B cell (primary cell): ENCODE results near the gene KLRC3. TPM values are rescaled to one million over a fixed set of nuclear protein-coding genes. Genes with fewer than 3 reads are reported as not detected.
"Not testable (repeated sequence)": the region's sequence is repeated elsewhere in the genome, so short reads cannot be mapped to it uniquely, and the experiment has no call there.

Experiments
- ATAC-seq: fragments of 200-7000 bp; cut with Tn5 transposase; one replicate; pipeline ENCODE4 v1.10.0; 2021; ENCODE audit warnings: low read depth, mild to moderate bottlenecking, moderate number of reproducible peaks, moderate library complexity
- CTCF ChIA-PET: fragments of 350-600 bp; sonication (Branson Sonifier 250); formaldehyde crosslinking; loops from one replicate; lab custom pipeline; 2021; ENCODE audit warnings: antibody characterized with exemption, inconsistent platforms; lab: Charles Lee
- POLR2A ChIA-PET: fragments of 350-600 bp; sonication (Branson Sonifier 250); formaldehyde crosslinking; loops from one replicate; lab custom pipeline; 2021; ENCODE audit warnings: antibody characterized with exemption; lab: Charles Lee
- DNase-seq: peaks from one replicate; pipeline ENCODE4 v3.0.0; 2013
- H2AFZ ChIP-seq: 2 replicates; pipeline ENCODE4 v1.6.1; 2012; ENCODE audit warnings: mild to moderate bottlenecking, low read depth, low read length; ENCODE audit not compliant: insufficient read depth, poor library complexity, severe bottlenecking
- H3K27ac ChIP-seq, 2 donors: 1 replicate in 1 of 2; 2 replicates in 1 of 2; pipeline ENCODE4 v1.5.1; 2012 to 2013; ENCODE audit warnings: low read length in 2 of 2, mild to moderate bottlenecking in 2 of 2, moderate library complexity in 1 of 2
- H3K27me3 ChIP-seq, 4 experiments: fragments of 200-600 bp in 1 of 4; sonication (generic) in 1 of 4; replicated peaks in 1 of 4; 1 replicate in 2 of 4; 2 replicates in 2 of 4; pipeline versions ENCODE4 v1.6.1 to v1.7.0; 2013 to 2016; ENCODE audit warnings: low read length in 3 of 4, mild to moderate bottlenecking in 2 of 4, mixed read lengths in 1 of 4, moderate library complexity in 1 of 4; ENCODE audit not compliant: insufficient read depth in 4 of 4, control insufficient read depth in 3 of 4; ENCODE audit errors: control extremely low read depth in 1 of 4
- H3K36me3 ChIP-seq, 2 experiments: replicated peaks in 1 of 2; 1 replicate in 1 of 2; 2 replicates in 1 of 2; pipeline versions ENCODE4 v1.6.1 to v1.7.1; 2013; ENCODE audit warnings: low read length in 1 of 2; ENCODE audit not compliant: insufficient read depth in 2 of 2, control insufficient read depth in 1 of 2; ENCODE audit errors: control extremely low read depth in 1 of 2, extremely low read depth in 1 of 2
- H3K4me1 ChIP-seq, 2 donors: fragments of 200-600 bp in 1 of 2; sonication (generic) in 1 of 2; 1 replicate in 1 of 2; 2 replicates in 1 of 2; pipeline versions ENCODE4 v1.5.1 to v1.6.1; 2013 to 2017; ENCODE audit warnings: low read length in 2 of 2; ENCODE audit not compliant: control insufficient read depth in 2 of 2, insufficient read depth in 2 of 2
- H3K4me2 ChIP-seq: replicated peaks from 2 replicates; pipeline ENCODE3; 2012; ENCODE audit warnings: mild to moderate bottlenecking, low read depth, low read length; ENCODE audit not compliant: poor library complexity, severe bottlenecking
- H3K4me3 ChIP-seq, 5 experiments: fragments of 200-600 bp in 1 of 5; sonication (generic) in 1 of 5; 1 replicate in 3 of 5; 2 replicates in 2 of 5; pipeline versions ENCODE4 v1.5.1 to v1.7.0; 2011 to 2016; ENCODE audit warnings: low read length in 4 of 5, mild to moderate bottlenecking in 4 of 5, low read depth in 2 of 5, control low read depth in 1 of 5, moderate library complexity in 1 of 5; ENCODE audit not compliant: insufficient read depth in 1 of 5; ENCODE audit errors: control extremely low read depth in 1 of 5, extremely low read depth in 1 of 5
- H3K79me2 ChIP-seq: fragments of 200-600 bp; sonication (generic); one replicate; pipeline ENCODE4 v1.6.0; 2016; ENCODE audit warnings: low read length; ENCODE audit not compliant: control insufficient read depth, insufficient read depth
- H3K9ac ChIP-seq: fragments of 200-600 bp; sonication (generic); 2 replicates; pipeline ENCODE4 v1.6.1; 2017; ENCODE audit warnings: mild to moderate bottlenecking, low read length, moderate library complexity
- H3K9me3 ChIP-seq, 3 donors: one replicate each; pipeline versions ENCODE4 v1.6.1 to v1.7.1; 2013; ENCODE audit warnings: low read length in 2 of 3; ENCODE audit not compliant: control insufficient read depth in 2 of 3, insufficient read depth in 1 of 3; ENCODE audit errors: control extremely low read depth in 1 of 3
- H4K20me1 ChIP-seq: 2 replicates; pipeline ENCODE4 v1.6.0; 2012; ENCODE audit warnings: mild to moderate bottlenecking, low read length; ENCODE audit not compliant: insufficient read depth, control insufficient read depth, poor library complexity, severe bottlenecking
- H3K27ac Mint-ChIP-seq: one replicate; pipeline ENCODE4 v1.8.0; 2021; ENCODE audit warnings: mixed read lengths
- H3K27me3 Mint-ChIP-seq: one replicate; pipeline ENCODE4 v1.8.0; 2021; ENCODE audit warnings: mixed read lengths
- H3K4me1 Mint-ChIP-seq: one replicate; pipeline ENCODE4 v1.8.0; 2021; ENCODE audit warnings: mixed read lengths
- H3K4me3 Mint-ChIP-seq: one replicate; pipeline ENCODE4 v1.8.0; 2021; ENCODE audit warnings: mixed read lengths
- H3K9me3 Mint-ChIP-seq: one replicate; pipeline ENCODE4 v1.8.0; 2022; ENCODE audit warnings: mixed read lengths; ENCODE audit not compliant: insufficient read depth
- WGBS: methylation state at CpG from one replicate; pipeline ENCODE4 v1.1.5; 2013; ENCODE audit warnings: missing lambda C conversion rate; ENCODE audit not compliant: insufficient coverage; 5-methylcytosine and 5-hydroxymethylcytosine counted together
- intact Hi-C: fragments of 100-400 bp; cut with micrococcal nuclease; formaldehyde crosslinking; loops from one replicate; pipeline ENCODE4 v1.10.0; 2022
- polyA plus RNA-seq: library from polyadenylated mRNA; depleted of rRNA; stranded (reverse); fragments of >200 nt; gene quantifications from 2 replicates; pipeline ENCODE4 v1.2.3, GENCODE V29; 2012
- total RNA-seq, 2 donors: library from RNA; stranded (reverse); fragments of 120-200 nt in 1 of 2; gene quantifications; 1 replicate in 1 of 2; 2 replicates in 1 of 2; pipeline versions ENCODE4 v1.2.3 to v1.2.4, GENCODE V29; 2013 to 2022

Gene KLRC3
- total and polyA plus RNA-seq, 2 donors (not counting 1 experiment from before 2014, with no cell fraction given): not detected

GRCh38 chr12:10439608-10440274, 19.3 kb upstream of the KLRC3 start:
- H3K4me2 ChIP-seq, H3K9ac ChIP-seq, DNase-seq, H3K9me3 Mint-ChIP-seq, H4K20me1 ChIP-seq, H3K79me2 ChIP-seq, POLR2A ChIA-PET, H3K36me3 ChIP-seq, H3K9me3 ChIP-seq, H3K4me1 ChIP-seq, H3K27ac ChIP-seq, H3K4me3 Mint-ChIP-seq, H3K4me3 ChIP-seq, CTCF ChIA-PET, H3K27ac Mint-ChIP-seq, H3K4me1 Mint-ChIP-seq, H3K27me3 Mint-ChIP-seq, ATAC-seq, intact Hi-C loops, H2AFZ ChIP-seq, H3K27me3 ChIP-seq: not testable (repeated sequence)
- WGBS: no CpG with 5 or more reads among the region's 2 CpGs

- H3K9me3 ChIP-seq, DNase-seq, H3K27me3 ChIP-seq, H3K4me1 Mint-ChIP-seq, H3K4me3 Mint-ChIP-seq, H3K4me2 ChIP-seq, H3K79me2 ChIP-seq, H3K4me3 ChIP-seq, H3K9me3 Mint-ChIP-seq, H3K27ac ChIP-seq, H3K9ac ChIP-seq, H3K27me3 Mint-ChIP-seq, H3K27ac Mint-ChIP-seq, H2AFZ ChIP-seq, POLR2A ChIA-PET, H3K4me1 ChIP-seq, H4K20me1 ChIP-seq, CTCF ChIA-PET, H3K36me3 ChIP-seq, ATAC-seq, intact Hi-C loops: not testable (repeated sequence)
- WGBS: no CpG with 5 or more reads among the region's 2 CpGs
Measured at GRCh38 chr12:10437601-10438000, 17.2 kb upstream of the KLRC3 start.

DNA sequence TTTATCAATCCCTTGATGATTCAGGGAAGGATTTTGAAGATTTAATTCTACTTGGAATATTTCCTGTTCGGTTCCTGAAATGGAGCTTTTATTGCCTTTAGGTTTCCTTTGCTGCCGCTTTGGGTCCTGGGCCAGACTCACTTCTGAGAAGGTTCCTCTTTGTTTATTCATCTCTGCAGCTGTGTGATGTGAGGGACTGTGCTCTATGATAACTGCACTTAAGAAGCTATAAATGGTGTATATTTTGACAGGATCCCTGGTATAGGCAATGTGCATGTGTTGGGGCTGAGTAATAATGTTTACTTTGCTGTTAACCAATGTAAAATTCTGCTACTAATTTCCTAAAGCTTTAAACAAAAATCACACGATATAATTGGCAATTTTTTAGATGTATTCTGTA, 15.4 kb upstream of the KLRC3 start, which contains the start of gene KLRC2:
Gene KLRC2 (minus strand): TSS at position 195 of the 400 bp plus-strand sequence. CDS start 24 bp downstream, at position 171.
- H3K27me3 Mint-ChIP-seq, H3K27ac ChIP-seq, H4K20me1 ChIP-seq, CTCF ChIA-PET, H3K4me1 Mint-ChIP-seq, H3K27me3 ChIP-seq, H3K9me3 ChIP-seq, POLR2A ChIA-PET, H3K36me3 ChIP-seq, H2AFZ ChIP-seq, H3K79me2 ChIP-seq, H3K9ac ChIP-seq, intact Hi-C loops, H3K9me3 Mint-ChIP-seq, H3K4me3 ChIP-seq, H3K4me2 ChIP-seq, H3K4me3 Mint-ChIP-seq, H3K27ac Mint-ChIP-seq, ATAC-seq, H3K4me1 ChIP-seq, DNase-seq: not testable (repeated sequence)
- WGBS: no CpG with 5 or more reads among the region's 3 CpGs

DNA sequence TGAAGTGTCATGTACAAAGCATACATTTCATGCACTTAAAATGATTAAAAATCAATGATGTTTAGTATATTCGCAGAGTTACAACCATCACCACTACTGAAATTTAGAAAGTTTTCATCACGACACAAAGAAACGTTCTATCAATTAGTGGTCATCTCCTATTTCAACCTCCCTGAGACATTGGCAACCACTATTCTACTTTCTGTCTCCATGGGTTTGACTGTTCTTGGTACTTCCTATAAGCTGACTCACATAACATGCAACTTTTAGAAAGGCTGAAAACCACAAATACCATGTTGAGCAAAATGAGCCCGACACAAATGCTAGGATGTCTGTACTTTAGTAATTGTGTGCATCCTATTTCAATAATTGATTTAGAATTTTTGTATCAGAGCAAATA, 10.2 kb upstream of the KLRC3 start:
- H3K4me2 ChIP-seq, POLR2A ChIA-PET, CTCF ChIA-PET, H3K27me3 Mint-ChIP-seq, H3K9ac ChIP-seq, H3K4me1 ChIP-seq, H4K20me1 ChIP-seq, H3K27ac Mint-ChIP-seq, H2AFZ ChIP-seq, intact Hi-C loops, H3K4me3 Mint-ChIP-seq, H3K27ac ChIP-seq, H3K4me3 ChIP-seq, H3K9me3 ChIP-seq, H3K27me3 ChIP-seq, H3K79me2 ChIP-seq, H3K36me3 ChIP-seq, ATAC-seq, DNase-seq, H3K4me1 Mint-ChIP-seq, H3K9me3 Mint-ChIP-seq: not testable (repeated sequence)
- 92% methylated on average over 2 of the region's 4 CpGs for WGBS
